ENCODE results near the gene CCDC174.

GRCh38 chr3:14605067-14605466 is 46.5 kb upstream of the CCDC174 start:
- no peak for TF ChIP-seq EZH2 (optimal IDR thresholded peaks at IDR 0.05; ENCODE audit: low read depth, low read length)
- no peak for TF ChIP-seq EZH2phosphoT487 (IDR thresholded peaks at IDR 0.05; ENCODE audit: low read length)

All from MM.1S (cell line).